ENCODE data around the gene CHD6.

DNA sequence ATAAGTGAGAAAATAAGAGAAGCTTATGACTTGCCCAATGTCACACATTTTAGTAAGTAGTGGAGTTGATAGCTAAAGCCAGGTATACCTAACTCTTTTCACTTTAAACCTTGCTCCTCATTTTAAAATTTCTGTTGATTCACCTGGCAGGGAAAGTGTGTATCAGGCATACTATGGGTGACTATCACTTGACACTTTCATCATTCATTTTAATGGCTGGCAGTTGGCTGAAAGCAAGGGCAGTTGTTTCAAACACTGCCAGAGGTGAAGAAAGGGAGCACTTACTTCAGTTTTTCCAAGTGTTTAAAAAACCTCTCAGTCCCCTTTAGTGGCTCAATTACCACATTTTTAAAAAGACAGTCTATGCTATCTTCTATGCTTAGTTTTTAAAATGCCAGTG lies 173.4 kb downstream of the CHD6 start:
- TF ChIP-seq POLR2A (IDR thresholded peaks at IDR 0.05): no peak
- TF ChIP-seq, protein P1, sequence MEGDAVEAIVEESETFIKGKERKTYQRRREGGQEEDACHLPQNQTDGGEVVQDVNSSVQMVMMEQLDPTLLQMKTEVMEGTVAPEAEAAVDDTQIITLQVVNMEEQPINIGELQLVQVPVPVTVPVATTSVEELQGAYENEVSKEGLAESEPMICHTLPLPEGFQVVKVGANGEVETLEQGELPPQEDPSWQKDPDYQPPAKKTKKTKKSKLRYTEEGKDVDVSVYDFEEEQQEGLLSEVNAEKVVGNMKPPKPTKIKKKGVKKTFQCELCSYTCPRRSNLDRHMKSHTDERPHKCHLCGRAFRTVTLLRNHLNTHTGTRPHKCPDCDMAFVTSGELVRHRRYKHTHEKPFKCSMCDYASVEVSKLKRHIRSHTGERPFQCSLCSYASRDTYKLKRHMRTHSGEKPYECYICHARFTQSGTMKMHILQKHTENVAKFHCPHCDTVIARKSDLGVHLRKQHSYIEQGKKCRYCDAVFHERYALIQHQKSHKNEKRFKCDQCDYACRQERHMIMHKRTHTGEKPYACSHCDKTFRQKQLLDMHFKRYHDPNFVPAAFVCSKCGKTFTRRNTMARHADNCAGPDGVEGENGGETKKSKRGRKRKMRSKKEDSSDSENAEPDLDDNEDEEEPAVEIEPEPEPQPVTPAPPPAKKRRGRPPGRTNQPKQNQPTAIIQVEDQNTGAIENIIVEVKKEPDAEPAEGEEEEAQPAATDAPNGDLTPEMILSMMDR (IDR thresholded peaks at IDR 0.05): no peak

All from testis (tissue), 2 donors.